Ureter (tissue), 1 donor: ENCODE results near the gene ERVH48-1. TPM values are rescaled to one million over a fixed set of nuclear protein-coding genes. Genes with fewer than 3 reads are reported as not detected.
A peak's percentile ranks its signal among the peaks of the same experiment; 100 is the strongest.
"Not testable (repeated sequence)": the region's sequence is repeated elsewhere in the genome, so short reads cannot be mapped to it uniquely, and the experiment has no call there.

Source experiments
- DNase-seq: peaks from one replicate; pipeline ENCODE4 v3.0.0-alpha.2; 2020; ENCODE audit warnings: low spot score
- total RNA-seq: library from RNA; stranded (reverse); gene quantifications from one replicate; pipeline ENCODE4 v1.2.4, GENCODE V29; 2023
- donor health status: DM: yes; HTN: yes; CAD: no.

Gene ERVH48-1
- not detected for total RNA-seq

DNA sequence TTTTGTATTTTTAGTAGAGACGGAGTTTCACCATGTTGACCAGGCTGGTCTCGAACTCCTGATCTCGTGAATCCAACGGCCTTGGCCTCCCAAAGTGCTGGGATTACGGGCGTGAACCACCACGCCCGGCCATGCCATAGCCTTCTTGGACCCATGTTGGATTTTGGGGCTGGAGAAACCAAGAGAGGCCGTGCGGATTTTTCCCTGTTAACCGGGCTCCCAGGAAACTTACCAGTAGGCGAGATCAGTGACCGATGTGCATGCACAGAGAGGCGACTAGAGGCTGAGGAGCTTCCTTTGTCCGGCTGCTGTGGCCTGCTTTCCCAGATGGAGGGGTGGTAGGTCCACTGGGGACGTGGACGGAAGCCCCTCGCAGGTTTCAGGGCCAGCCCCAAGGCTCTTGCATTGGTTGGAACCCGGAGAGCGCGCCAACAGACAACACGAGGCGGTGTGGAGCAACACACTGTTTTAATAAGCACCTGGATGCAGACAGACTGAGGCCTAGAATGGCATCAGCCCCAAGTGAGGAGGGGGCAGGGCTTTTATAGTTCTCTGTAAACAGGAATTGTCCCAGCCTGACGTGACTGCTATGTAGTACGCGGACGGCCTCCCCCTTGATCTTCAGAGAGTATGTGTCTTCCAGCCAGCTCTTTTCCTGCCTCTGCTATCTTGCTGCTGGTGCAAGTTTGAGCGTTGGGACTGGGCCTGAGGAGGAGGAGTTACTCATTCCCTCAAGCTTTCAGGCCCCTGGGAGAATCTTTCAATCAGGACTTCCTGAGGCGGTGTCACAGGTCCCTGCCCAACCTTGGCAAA, at the start of gene ERVH48-1:
Gene ERVH48-1, minus strand, starts transcription at position 517 of the 813 bp plus-strand sequence. CDS start 6,624 bp downstream, outside the sequence.
- no peak for DNase-seq

DNA sequence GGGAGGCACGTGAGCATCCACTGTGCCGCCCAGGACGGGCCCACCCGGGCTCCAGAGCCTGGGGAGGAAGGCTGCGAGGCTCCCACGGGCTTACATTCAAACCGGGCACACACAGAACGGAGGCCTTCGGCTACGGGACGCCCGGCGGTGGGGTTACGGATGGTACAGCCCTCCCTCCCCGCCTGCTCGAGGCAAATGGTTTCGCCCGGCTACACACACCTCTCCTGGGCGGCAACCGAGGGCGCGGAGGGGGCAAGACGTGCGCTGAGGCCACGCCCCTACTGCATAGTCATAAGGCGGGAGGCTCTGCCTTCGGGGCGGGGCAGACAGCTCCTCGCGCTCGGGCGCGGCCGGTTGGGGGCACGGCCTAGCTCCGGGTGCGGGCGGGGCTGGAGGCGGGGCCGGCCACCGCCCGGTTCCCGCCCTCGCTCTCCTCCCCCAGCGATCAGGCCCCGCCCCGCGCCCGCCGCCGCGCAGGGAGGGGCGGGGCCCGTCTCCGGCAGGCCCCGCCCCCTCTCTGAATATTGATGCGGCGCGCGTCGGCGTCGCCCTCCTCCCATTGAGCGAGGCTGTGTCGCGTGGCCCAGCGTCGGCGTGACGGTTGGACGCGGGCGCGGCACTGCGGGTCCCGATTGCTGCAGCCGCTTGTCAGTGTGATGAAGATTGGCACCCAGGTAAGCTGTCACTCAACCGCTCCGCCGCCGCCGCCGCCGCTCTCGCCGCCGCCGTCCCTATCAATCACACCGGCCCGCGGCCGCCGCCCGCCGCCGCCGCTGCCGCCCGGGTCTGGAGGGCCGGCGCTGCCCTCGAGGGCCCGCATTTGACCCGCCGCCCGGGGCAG, 48.8 kb upstream of the ERVH48-1 start, which contains the start of gene PKNOX1:
Gene PKNOX1, plus strand, starts transcription at position 572 of the 841 bp plus-strand sequence. CDS start 29,820 bp downstream, outside the sequence.
- peak; percentile 99 for DNase-seq

DNA sequence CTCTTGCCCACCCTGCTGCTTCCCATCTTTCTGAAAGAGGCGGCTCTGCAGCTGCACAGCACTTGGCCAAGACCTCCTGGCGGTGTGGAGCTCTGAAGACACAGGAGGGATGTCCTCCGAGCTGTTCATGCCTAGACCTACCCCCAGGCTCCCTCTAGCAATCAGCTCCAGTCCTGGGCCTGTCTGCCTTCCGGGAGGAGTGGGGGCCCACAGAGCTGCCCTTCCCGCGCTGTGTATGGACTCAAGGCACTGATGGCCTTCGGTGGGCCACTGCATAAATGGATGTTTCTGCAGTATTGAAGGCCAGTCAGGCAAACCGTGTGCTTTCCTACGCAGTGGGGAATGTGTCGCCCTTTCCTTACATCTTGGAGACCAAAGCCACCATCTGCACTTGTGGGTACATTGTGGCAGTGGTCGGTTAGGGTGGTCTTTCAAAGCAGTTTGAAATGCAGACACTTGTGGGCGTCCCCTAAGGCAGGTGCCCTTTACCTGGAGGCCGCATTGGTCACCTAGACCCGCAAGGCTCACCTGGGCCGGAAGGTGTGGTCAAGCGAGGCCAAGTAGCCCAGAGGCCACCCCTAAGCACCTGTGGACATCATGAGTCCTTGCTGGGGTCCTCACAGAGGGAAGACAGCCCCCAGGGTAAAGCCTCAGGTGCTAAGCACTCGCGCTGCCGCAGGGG, 48.0 kb upstream of the ERVH48-1 start:
- peak; percentile 54 for DNase-seq

DNA sequence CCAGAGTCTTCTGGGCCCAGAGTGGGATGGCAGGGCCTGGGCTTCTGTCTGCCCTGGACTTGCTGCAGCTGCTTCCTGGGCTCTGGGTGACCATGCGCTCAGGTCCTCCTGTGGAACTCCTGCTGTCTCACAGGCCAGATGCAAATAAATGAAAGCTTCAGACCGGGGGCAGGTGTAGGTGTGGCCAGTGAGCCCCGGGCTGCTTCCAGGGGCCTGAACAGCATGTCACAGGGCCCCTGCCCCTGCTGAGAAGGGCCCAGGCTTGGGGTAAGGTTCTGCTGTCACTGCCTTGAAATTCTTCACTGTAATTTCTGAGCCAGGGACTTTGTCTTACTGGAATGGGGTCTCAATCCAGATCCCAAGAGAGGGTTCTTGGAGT, 46.5 kb upstream of the ERVH48-1 start:
- DNase-seq, result no peak

DNA sequence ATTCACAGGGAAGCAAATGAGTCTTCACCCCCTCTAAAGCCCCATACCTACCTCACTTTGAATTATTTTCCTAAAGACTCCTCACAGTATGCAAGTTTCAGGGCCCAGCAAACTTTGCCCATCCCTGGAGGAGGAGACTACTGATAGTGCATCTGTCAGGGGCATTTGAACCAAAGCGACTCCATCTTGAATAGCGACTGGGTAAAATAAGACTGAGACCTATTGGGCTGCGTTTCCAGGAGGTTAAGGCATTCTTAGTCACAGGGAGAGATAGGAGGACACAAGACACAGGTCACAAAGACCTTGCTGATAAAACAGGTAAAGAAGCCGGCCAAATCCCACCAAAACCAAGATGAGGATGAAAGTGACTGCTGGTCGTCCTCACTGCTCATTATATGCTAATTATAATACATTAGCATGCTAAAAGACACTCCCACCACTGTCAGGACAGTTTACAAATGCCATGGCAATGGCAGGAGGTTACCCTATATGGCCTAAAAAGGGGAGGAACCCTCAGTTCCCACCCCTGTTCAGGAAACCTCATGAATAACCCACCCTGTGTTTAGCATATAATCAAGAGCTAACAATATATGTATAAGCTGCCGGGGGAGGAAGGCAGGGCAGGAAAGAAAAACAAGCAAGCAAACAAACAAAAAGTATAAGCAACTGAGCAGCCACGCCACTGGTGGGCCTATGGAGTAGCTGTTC, 45.7 kb upstream of the ERVH48-1 start:
- no peak for DNase-seq

DNA sequence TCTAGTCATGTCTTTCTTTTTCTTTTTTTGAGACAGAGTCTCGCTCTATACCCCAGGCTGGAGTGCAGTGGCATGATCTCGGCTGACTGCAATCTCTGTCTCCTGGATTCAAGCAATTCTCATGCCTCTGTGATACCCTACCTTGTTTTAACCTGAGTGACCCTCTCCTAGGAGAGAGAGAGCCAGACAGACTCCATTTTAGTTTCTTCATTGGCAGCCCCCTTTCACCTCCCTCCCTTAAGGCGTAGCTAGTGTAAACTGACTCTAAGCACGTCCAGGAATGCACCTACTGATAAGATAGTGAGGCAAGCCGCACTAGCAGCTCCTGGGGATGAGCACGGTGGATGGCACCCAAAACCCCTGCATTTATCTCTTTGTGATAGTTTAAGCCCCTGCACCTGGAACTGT, 43.8 kb upstream of the ERVH48-1 start:
- no peak for DNase-seq

DNA sequence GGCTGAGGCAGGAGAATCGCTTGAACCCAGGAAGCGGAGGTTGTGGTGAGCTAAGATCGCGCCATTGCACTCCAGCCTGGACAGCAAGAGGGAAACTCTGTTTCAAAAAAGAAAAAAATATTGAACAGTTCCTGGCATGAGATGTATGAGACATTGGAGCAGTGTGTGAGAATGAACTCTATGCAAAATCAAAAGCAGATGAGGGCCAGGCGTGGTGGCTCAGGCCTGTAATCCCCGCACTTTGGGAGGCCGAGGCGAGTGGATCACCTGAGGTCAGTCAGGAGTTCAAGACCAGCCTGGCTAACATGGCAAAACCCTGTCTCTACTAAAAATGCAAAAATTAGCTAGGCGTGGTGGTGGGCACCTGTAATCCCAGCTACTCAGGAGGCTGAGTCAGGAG, 42.2 kb upstream of the ERVH48-1 start:
- DNase-seq, result not testable (repeated sequence)

DNA sequence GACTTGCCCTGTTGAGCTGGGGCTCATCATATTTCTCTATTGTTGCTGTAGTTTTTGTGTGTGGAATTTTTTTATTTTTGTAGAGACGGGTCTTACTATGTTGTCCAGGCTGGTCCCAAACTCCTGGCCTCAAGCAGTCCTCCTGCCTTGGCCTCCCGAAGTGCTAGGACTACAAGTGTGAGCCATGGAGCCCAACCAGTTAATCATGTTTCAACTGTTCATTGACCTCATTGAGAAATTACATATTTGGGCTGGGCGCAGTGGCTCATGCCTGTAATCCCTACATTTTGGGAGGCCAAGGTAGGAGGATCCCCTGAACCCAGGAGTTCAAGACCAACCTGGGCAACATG, 39.8 kb upstream of the ERVH48-1 start:
- no peak for DNase-seq

DNA sequence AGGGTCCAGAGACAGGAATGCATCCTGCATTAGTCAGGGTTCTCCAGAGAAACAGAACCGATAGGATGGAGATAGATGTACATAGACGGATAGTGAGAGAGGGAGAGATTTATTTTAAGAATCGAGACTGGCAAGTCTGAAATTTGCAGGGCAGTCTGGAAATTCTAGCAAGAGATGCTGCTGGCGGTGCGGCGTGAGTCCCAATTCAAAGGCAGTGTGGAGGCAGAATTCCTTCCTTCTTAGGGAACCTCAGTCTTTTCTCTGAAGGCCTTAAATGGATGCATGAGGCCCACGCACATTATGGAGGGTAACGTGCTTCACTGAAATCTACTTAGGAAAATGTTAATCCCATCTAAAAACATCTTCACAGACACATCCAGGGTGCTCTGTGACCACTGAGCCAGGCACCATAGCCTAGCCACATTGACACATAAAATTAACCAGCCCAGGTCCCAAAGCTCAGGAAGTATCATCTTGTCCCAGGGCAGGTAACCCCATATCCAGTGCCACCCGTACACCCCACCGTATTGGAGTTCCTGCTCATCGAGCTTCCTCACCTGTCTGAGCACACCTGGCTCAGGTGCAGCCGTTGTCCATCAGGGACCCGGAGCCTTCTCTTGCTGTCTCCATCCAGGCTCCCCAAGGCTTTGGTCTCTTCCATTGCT, 39.2 kb upstream of the ERVH48-1 start:
- no peak for DNase-seq

DNA sequence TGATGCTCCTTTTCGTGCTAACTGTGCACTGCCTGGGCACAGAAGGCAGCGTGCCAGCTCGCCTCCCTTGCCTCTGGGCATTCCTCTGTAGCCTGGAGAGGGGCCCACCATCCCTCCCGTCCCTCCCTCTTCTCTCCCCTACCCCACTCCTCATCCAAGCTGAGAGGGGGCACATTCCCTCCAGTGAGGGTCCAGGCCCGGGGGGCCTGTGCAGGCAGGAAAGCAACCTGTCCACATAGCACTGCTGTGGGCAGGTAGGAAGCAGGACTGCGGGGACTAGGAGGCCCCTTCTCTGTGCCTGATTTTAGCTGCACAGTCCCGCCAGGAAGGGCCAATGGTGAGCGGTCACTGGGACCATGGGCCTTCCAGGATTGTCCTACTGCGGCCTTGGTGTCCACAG, 38.7 kb upstream of the ERVH48-1 start:
- DNase-seq, result no peak

DNA sequence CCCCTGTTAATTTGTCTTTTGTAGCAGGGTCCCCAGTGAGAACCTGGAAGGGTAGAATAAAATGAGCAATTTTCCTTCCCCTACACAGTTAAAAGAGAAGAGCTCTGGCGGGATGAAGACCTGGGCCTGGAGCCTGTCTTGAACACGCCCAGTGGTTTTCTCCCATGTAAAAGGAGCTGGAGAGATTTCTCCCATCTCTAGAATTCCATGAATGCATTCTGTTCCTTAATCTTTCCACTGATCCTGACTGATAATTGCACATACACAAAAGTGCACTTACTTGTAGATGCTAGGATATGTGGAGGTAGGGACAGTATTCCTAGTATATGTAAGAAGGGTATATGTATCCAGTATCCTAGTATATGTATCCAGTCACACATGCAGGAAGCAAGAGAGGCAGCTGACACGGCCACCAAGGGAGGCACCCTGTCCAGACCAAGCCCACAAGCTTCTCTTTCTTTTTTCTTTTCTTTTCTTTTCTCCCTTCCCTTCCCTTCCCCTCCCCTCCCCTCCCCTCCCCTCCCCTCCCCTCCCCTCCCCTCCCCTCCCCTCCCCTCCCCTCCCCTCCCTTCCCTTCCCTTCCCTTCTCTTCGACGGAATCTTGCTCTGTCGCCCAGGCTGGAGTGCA, 37.1 kb upstream of the ERVH48-1 start:
- DNase-seq, result no peak

DNA sequence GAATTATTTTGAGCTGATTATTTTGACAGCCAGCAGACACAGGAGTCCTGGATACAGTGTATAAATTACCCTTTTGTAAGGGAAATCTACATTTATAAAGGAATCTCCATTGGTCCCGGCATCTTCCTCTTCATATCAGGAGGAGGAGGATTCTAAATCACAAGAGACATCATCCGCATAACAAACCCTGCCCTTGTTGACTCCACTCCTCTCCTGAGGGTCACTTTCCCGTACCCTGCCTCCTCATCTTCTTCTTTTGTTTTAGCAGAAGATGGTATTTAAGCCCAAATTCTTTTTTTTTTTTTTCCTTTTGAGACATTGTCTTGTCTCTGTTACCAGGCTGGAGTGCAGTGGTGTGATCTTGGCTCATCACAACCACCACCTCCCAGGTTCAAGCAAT, 34.3 kb upstream of the ERVH48-1 start:
- DNase-seq, result no peak

DNA sequence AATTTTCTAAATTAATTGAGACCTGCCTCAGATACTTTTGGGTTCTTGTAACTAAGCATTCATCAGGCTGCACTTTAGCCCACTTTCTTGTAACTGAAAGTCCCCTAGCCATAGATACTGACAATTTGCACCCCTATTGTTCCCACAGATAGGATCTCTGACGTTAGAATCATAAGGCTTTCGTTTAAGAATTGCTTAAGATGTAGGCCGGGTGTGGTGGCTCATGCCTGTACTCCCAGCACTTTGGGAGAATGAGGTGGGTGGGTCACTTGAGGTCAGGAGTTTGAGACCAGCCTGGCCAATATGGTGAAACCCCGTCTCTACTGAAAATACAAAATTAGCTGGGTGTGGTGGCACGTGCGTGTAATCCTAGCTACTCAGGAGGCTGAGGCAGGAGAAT, 32.7 kb upstream of the ERVH48-1 start:
- not testable (repeated sequence) for DNase-seq

DNA sequence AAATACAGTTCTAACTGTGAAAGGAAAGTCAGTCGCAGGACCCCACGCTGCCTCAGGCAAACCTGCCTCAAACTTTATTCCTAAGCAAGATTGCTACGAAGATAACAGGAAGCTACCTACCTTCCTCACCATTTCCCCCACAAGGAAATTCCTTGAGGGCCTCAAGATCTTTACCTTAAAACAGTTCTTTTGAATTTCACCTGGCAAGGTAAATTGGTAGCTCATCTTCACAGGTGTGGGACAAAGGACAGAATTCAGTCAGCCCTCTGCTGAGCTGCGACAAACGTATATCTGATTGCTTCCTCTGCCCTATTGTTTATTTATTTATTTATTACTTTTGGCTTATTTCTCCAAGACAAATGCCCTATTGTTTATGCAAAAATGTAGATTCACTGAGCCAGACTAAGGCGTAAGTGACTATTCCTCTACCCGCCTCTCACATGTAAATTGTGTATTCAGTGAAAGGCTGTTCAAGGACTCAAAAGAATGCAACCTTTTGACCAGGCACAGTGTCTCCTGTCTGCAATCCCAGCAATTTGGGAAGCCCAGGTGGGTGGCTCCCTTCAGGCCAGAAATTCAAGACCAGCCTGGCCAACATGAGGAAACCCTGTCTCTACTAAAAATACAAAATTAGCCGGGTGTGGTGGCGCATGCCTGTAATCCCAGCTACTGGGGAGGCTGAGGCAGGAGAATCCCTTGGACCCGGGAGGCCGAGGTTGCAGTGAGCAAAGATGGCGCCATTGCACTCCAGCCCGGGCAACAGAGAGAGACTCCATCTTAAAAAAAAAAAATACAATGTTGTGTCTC, 31.6 kb upstream of the ERVH48-1 start:
- DNase-seq, result no peak

DNA sequence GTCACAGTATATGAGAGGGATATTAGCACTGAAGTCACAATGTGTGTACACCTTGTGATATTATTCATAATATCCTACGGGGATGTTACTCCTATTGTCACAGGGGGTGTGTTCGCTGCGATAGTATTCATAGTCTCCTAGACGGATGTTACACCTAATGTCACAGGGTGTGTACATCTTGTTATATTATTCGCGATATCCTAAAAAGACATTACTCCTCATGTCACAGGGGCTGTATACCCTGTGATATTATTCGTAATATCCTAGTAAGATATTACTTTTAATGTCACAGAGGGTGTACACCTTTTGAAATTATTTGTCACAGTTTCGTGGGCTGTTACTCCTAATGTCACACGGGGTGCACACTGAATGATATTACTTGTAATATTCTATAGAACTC, 25.8 kb upstream of the ERVH48-1 start:
- DNase-seq, result not testable (repeated sequence)

DNA sequence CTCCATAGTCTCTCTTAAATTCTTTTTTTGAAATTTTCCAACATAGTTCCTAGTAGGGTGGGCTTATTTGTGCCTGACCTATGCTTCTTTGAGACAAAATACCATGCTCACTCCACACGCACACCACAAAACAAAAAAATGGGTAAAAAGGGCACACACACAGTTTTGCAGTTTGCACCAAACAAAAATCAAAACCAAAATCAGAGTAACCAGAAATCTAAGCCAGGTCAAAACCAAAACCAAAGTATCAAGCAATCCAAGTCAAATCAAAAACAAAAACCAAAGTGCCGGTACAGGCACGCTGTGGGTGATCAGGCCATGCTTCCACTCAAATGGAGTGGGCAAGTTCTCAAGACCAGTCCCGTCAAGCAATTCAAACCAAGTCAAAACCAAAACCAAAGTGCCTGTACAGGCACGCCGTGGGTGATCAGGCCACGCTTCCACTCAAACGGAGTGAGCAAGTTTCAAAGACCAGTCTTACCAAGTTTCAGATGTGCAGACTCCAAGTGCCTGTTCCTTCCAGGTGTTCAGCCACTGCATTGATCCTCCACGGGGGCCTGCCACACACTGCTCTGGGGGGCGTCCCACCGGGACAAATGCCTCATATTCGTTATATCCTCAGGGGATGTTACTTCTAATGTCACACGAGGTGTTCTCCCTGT, 23.8 kb upstream of the ERVH48-1 start:
- DNase-seq, result not testable (repeated sequence)

DNA sequence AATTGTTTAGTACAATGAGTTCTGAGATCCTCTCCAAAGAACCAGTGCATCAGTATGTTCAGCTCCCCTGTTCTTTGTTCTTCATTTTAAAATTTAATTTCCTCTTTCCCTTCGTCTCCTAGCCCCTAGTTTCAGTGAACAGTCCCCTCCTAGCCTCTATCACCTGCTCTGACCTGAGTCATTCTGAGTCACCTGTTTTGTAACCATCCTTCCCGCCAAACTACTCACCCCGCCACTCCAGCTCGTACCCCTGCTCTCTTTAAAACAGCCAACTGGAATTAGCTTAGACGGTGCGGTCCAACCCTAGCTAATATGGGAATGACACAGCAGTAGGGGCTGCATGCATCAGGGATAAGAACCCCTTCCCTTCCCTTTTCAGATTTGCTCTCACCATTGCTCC, 16.8 kb upstream of the ERVH48-1 start:
- DNase-seq, result no peak

DNA sequence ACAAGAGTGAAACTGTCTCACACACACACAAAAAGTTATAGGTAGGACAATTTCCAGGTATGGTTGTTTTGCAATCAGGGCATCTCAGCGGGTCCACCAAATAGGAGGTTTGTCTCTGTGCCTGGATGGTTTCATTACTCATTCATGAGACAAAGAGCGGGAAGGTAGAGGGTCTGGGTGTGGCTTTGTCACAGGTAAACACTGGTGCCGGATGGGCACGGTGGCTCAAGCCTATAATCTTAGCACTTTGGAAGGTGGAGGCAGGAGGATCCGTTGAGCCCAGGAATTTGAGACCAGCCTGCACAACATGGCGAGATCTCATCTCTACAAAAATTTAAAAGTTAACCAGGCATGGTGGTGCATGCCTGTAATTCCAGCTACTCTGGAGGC, 16.3 kb upstream of the ERVH48-1 start:
- DNase-seq, result no peak
